CD14-positive monocyte (primary cell): ENCODE measurements around the gene TRIM40. TPM values are rescaled to one million over a fixed set of nuclear protein-coding genes. Genes with fewer than 3 reads are reported as not detected.

ENCODE experiments used
- DNase-seq, 3 donors: peaks; one replicate each; pipeline ENCODE4 v3.0.0-alpha.2; 2011 to 2022
- H2AFZ ChIP-seq: 2 replicates; pipeline ENCODE4 v1.6.0; 2012; ENCODE audit warnings: mild to moderate bottlenecking, low read depth, low read length, inconsistent platforms; ENCODE audit not compliant: insufficient read depth, poor library complexity, severe bottlenecking
- H3K27ac ChIP-seq, 2 donors: 1 replicate in 1 of 2; 2 replicates in 1 of 2; pipeline ENCODE4 v1.5.1; 2012 to 2013; ENCODE audit warnings: low read length in 2 of 2, control low read depth in 1 of 2, inconsistent platforms in 1 of 2, low read depth in 1 of 2, mild to moderate bottlenecking in 1 of 2
- H3K27me3 ChIP-seq, 2 donors: one replicate each; pipeline versions ENCODE4 v1.6.0 to v1.6.1; 2011 to 2013; ENCODE audit warnings: low read length in 2 of 2; ENCODE audit not compliant: control insufficient read depth in 2 of 2, insufficient read depth in 2 of 2
- H3K36me3 ChIP-seq, 2 donors: replicated peaks in 1 of 2; 1 replicate in 1 of 2; 2 replicates in 1 of 2; pipeline versions ENCODE4 v1.5.1 to v1.6.1; 2012 to 2013; ENCODE audit warnings: low read length in 2 of 2, control low read depth in 1 of 2, inconsistent platforms in 1 of 2, mild to moderate bottlenecking in 1 of 2; ENCODE audit not compliant: insufficient read depth in 2 of 2, control insufficient read depth in 1 of 2
- H3K4me1 ChIP-seq, 2 donors: 1 replicate in 1 of 2; 2 replicates in 1 of 2; pipeline versions ENCODE4 v1.5.1 to v1.6.1; 2012 to 2013; ENCODE audit warnings: low read length in 2 of 2, control low read depth in 1 of 2, inconsistent platforms in 1 of 2, mild to moderate bottlenecking in 1 of 2, moderate library complexity in 1 of 2; ENCODE audit not compliant: insufficient read depth in 2 of 2, control insufficient read depth in 1 of 2
- H3K4me2 ChIP-seq: replicated peaks from 2 replicates; pipeline ENCODE3; 2012; ENCODE audit warnings: low read length, moderate library complexity, mild to moderate bottlenecking; ENCODE audit not compliant: poor library complexity, severe bottlenecking; ENCODE audit errors: extremely low read depth
- H3K4me3 ChIP-seq, 3 experiments: fragments of 200-600 bp in 1 of 3; sonication (generic) in 1 of 3; replicated peaks in 1 of 3; 1 replicate in 2 of 3; 2 replicates in 1 of 3; pipeline ENCODE4 v1.5.1; 2011 to 2013; ENCODE audit warnings: low read length in 3 of 3, mild to moderate bottlenecking in 3 of 3, control low read depth in 2 of 3, low read depth in 2 of 3, inconsistent platforms in 1 of 3, moderate library complexity in 1 of 3
- H3K79me2 ChIP-seq: 2 replicates; pipeline ENCODE4 v1.6.0; 2012; ENCODE audit warnings: mild to moderate bottlenecking, control low read depth, inconsistent platforms, low read length, moderate library complexity; ENCODE audit not compliant: insufficient read depth
- H3K9ac ChIP-seq: 2 replicates; pipeline ENCODE4 v1.6.0; 2017; ENCODE audit warnings: low read length, mild to moderate bottlenecking; ENCODE audit not compliant: insufficient read depth, poor library complexity, severe bottlenecking
- H3K9me3 ChIP-seq, 2 donors: replicated peaks in 1 of 2; 1 replicate in 1 of 2; 2 replicates in 1 of 2; pipeline versions ENCODE4 v1.5.1 to v1.6.1; 2012 to 2013; ENCODE audit warnings: low read length in 2 of 2, control low read depth in 1 of 2; ENCODE audit not compliant: control insufficient read depth in 1 of 2, insufficient read depth in 1 of 2
- H4K20me1 ChIP-seq: 2 replicates; pipeline ENCODE4 v1.6.0; 2012; ENCODE audit warnings: mild to moderate bottlenecking, low read length, control low read depth, moderate library complexity; ENCODE audit not compliant: insufficient read depth
- H3K27ac Mint-ChIP-seq, 7 donors: one replicate each; pipeline ENCODE4 v1.8.0; 2020; ENCODE audit warnings: mild to moderate bottlenecking in 7 of 7, mixed read lengths in 7 of 7, moderate library complexity in 6 of 7, inconsistent platforms in 2 of 7
- H3K27me3 Mint-ChIP-seq, 3 donors: one replicate each; pipeline ENCODE4 v1.8.0; 2021 to 2022; ENCODE audit warnings: low read depth in 3 of 3, mild to moderate bottlenecking in 3 of 3, mixed read lengths in 3 of 3, moderate library complexity in 3 of 3, inconsistent platforms in 1 of 3
- H3K36me3 Mint-ChIP-seq, 2 donors: one replicate each; pipeline ENCODE4 v1.8.0; 2020; ENCODE audit warnings: mixed read lengths in 2 of 2, inconsistent platforms in 1 of 2, mild to moderate bottlenecking in 1 of 2
- H3K4me1 Mint-ChIP-seq: one replicate; pipeline ENCODE4 v1.8.0; 2020; ENCODE audit warnings: mild to moderate bottlenecking, mixed read lengths
- H3K4me3 Mint-ChIP-seq, 2 donors: one replicate each; pipeline ENCODE4 v1.8.0; 2020; ENCODE audit warnings: mild to moderate bottlenecking in 2 of 2, mixed read lengths in 2 of 2, moderate library complexity in 1 of 2
- H3K9me3 Mint-ChIP-seq, 7 donors: one replicate each; pipeline ENCODE4 v1.8.0; 2020 to 2022; ENCODE audit warnings: mixed read lengths in 7 of 7, mild to moderate bottlenecking in 6 of 7, moderate library complexity in 6 of 7, inconsistent platforms in 2 of 7
- WGBS: methylation state at CpG from one replicate; pipeline ENCODE4 v1.1.5; 2013; ENCODE audit warnings: missing lambda C conversion rate; ENCODE audit not compliant: insufficient coverage; 5-methylcytosine and 5-hydroxymethylcytosine counted together
- intact Hi-C, 2 donors: fragments of 100-400 bp; cut with micrococcal nuclease; formaldehyde crosslinking; loops; one replicate each; pipeline versions ENCODE4 v1.15.0 to v1.15.1; 2023
- polyA plus RNA-seq, 3 donors: library from polyadenylated mRNA; depleted of rRNA in 1 of 3; unstranded in 2 of 3; stranded (reverse) in 1 of 3; fragments of 300-500 nt in 2 of 3; fragments of >200 nt in 1 of 3; fragmentation: Illumina TruSeq in 2 of 3; gene quantifications; 1 replicate in 2 of 3; 2 replicates in 1 of 3; pipeline ENCODE4 v1.2.3, GENCODE V29; 2012 to 2021
- TF ChIP-seq, protein P1 (sequence below): fragments of 200-600 bp; IDR thresholded peaks from one replicate; pipeline ENCODE4 v1.8.0; 2022; ENCODE audit warnings: antibody characterized with exemption, mild to moderate bottlenecking

Gene TRIM40
- polyA plus RNA-seq, 3 donors = not detected

DNA sequence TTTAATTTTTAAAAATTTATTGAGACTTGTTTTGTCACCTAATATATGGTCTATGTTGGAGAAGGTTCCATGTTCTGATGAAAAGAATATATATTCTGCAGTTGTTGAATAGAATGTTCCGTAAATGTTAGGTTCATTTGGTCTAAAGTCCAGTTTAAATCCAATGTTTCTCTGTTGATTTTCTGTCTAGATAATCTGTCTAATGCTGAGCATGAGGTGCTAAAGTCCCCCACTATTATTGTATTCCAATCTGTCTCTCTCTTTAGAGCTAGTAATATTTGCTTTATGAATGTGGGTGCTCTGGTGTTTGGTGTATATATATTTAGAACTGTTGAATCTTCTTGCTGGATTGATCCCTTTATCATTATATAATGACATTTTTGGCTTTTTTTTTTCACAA, 42.9 kb downstream of the TRIM40 start:
- Mint-ChIP-seq H3K27me3 (peaks cover 28 to 45% (median 31%) of the 10 kb centered on the region in 3 donors), H3K4me1 (no peaks in the 10 kb centered on the region), H3K9me3 (peaks cover 13 to 24% (median 22%) of the 10 kb centered on the region in 7 donors), H3K4me3 (no peak overlapping the region), H3K36me3 (no peaks in the 10 kb centered on the region), H3K27ac (no peak overlapping the region)
- intact Hi-C loops = no loop called here
- no peak for DNase-seq
- Histone ChIP-seq H3K9me3 (peaks cover 9 to 19% of the 10 kb centered on the region in 2 donors), H3K79me2 (no peaks in the 10 kb centered on the region), H4K20me1 (no peaks in the 10 kb centered on the region), H3K4me1 (no peaks in the 10 kb centered on the region), H3K27me3 (peaks cover 8 to 46% of the 10 kb centered on the region in 2 donors), H3K9ac (no peak overlapping the region), H3K27ac (no peak overlapping the region), H2AFZ (no peak overlapping the region), H3K4me2 (no peak overlapping the region), H3K4me3 (no peak overlapping the region), H3K36me3 (no peaks in the 10 kb centered on the region)
- TF ChIP-seq, protein P1, sequence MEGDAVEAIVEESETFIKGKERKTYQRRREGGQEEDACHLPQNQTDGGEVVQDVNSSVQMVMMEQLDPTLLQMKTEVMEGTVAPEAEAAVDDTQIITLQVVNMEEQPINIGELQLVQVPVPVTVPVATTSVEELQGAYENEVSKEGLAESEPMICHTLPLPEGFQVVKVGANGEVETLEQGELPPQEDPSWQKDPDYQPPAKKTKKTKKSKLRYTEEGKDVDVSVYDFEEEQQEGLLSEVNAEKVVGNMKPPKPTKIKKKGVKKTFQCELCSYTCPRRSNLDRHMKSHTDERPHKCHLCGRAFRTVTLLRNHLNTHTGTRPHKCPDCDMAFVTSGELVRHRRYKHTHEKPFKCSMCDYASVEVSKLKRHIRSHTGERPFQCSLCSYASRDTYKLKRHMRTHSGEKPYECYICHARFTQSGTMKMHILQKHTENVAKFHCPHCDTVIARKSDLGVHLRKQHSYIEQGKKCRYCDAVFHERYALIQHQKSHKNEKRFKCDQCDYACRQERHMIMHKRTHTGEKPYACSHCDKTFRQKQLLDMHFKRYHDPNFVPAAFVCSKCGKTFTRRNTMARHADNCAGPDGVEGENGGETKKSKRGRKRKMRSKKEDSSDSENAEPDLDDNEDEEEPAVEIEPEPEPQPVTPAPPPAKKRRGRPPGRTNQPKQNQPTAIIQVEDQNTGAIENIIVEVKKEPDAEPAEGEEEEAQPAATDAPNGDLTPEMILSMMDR = no peak
- WGBS = no CpG with 5 or more reads among the region's 1 CpG

DNA sequence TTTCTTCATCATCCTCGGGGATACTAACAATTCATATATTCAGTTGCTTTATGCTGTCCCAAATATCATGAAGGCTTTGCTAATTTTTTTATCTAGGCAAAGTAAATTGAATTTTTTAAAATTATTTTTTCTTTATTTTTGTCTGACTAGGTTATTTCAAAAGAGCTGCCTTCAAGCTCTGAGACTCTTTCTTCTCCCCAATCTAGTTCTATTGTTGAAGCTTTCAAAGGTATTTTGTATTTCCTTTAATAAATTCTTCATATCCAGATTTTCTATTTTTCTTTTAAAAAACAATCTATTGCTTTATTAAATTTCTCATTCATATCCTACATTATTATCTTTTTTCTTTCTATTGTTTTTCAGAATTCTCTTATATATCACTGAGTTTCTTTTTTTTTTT, 44.2 kb downstream of the TRIM40 start:
- peaks cover 22 to 38% (median 26%) of the 10 kb centered on the region in 3 donors for H3K27me3 Mint-ChIP-seq
- H3K79me2 ChIP-seq = no peaks in the 10 kb centered on the region
- peaks cover 5 to 33% of the 10 kb centered on the region in 2 donors for H3K27me3 ChIP-seq
- no peak overlapping the region for H3K4me2 ChIP-seq
- H3K4me1 ChIP-seq = no peaks in the 10 kb centered on the region
- TF ChIP-seq, protein P1 = no peak
- no peak overlapping the region for H2AFZ ChIP-seq
- H3K9me3 Mint-ChIP-seq = peaks cover 13 to 26% (median 22%) of the 10 kb centered on the region in 7 donors
- no peak overlapping the region for H3K27ac Mint-ChIP-seq
- H3K4me3 Mint-ChIP-seq = no peak overlapping the region
- WGBS = no CpG with 5 or more reads among the region's 1 CpG
- intact Hi-C loops = no loop called here
- peaks cover 8% of the 10 kb centered on the region for H4K20me1 ChIP-seq
- H3K27ac ChIP-seq = no peak overlapping the region
- H3K4me3 ChIP-seq = no peak overlapping the region
- no peaks in the 10 kb centered on the region for H3K4me1 Mint-ChIP-seq
- H3K9ac ChIP-seq = no peak overlapping the region
- peaks cover 9% of the 10 kb centered on the region in 2 donors for H3K36me3 Mint-ChIP-seq
- peaks cover 8 to 9% of the 10 kb centered on the region in 2 donors for H3K36me3 ChIP-seq
- H3K9me3 ChIP-seq = peaks cover 9 to 19% of the 10 kb centered on the region in 2 donors
- no peak for DNase-seq
